Thyroid gland (tissue), 4 donors: ENCODE data around the gene TPBG. TPM values are rescaled to one million over a fixed set of nuclear protein-coding genes. Genes with fewer than 3 reads are reported as not detected.

Experiments
- DNase-seq, 2 donors: peaks; one replicate each; pipeline ENCODE4 v3.0.0-alpha.2; 2019
- H3K27ac ChIP-seq, 3 donors: fragments of 200-600 bp; sonication (generic); 1 replicate in 2 of 3; 2 replicates in 1 of 3; pipeline ENCODE4 v1.5.1; 2016 to 2019; ENCODE audit warnings: mild to moderate bottlenecking in 1 of 3, moderate library complexity in 1 of 3
- H3K27me3 ChIP-seq: fragments of 200-600 bp; sonication (generic); one replicate; pipeline ENCODE4 v1.5.1; 2019
- H3K36me3 ChIP-seq, 2 donors: fragments of 200-600 bp; sonication (generic); one replicate each; pipeline ENCODE4 v1.5.1; 2016 to 2019
- H3K4me1 ChIP-seq, 2 donors: fragments of 200-600 bp; sonication (generic); one replicate each; pipeline ENCODE4 v1.5.1; 2017 to 2019
- H3K4me3 ChIP-seq, 3 donors: fragments of 200-600 bp; sonication (generic); replicated peaks in 1 of 3; 1 replicate in 2 of 3; 2 replicates in 1 of 3; pipeline ENCODE4 v1.5.1; 2016; ENCODE audit warnings: mild to moderate bottlenecking in 1 of 3
- H3K9me3 ChIP-seq: fragments of 200-600 bp; sonication (generic); one replicate; pipeline ENCODE4 v1.5.1; 2017
- POLR2A ChIP-seq, 2 donors: fragments of 450-650 bp; IDR thresholded peaks; one replicate each; pipeline ENCODE4 v1.6.1; 2017; ENCODE audit warnings: antibody characterized with exemption in 2 of 2, mild to moderate bottlenecking in 2 of 2, moderate library complexity in 1 of 2
- WGBS, 2 donors: methylation state at CpG; one replicate each; pipeline ENCODE4 v1.1.5; 2017; 5-methylcytosine and 5-hydroxymethylcytosine counted together
- intact Hi-C: fragments of 100-400 bp; cut with DNase I; formaldehyde crosslinking; loops from one replicate; pipeline ENCODE4 v1.15.1; 2023
- total RNA-seq, 4 donors: library from RNA; depleted of rRNA; stranded (reverse); fragments of >200 nt; gene quantifications; one replicate each; pipeline ENCODE4 v1.2.3, GENCODE V29; 2016
- TF ChIP-seq, protein P1 (sequence below), 6 experiments: fragments of 200-600 bp in 3 of 6; fragments of 450-650 bp in 3 of 6; sonication (generic) in 3 of 6; IDR thresholded peaks; one replicate each; pipeline ENCODE4 v1.5.1; 2016 to 2019; ENCODE audit warnings: antibody characterized with exemption in 6 of 6, mild to moderate bottlenecking in 2 of 6, inconsistent platforms in 1 of 6, moderate library complexity in 1 of 6

TPBG gene
- total RNA-seq, 4 donors from 2014 or later, result 28.0 to 39.2 (median 32.6) TPM

DNA sequence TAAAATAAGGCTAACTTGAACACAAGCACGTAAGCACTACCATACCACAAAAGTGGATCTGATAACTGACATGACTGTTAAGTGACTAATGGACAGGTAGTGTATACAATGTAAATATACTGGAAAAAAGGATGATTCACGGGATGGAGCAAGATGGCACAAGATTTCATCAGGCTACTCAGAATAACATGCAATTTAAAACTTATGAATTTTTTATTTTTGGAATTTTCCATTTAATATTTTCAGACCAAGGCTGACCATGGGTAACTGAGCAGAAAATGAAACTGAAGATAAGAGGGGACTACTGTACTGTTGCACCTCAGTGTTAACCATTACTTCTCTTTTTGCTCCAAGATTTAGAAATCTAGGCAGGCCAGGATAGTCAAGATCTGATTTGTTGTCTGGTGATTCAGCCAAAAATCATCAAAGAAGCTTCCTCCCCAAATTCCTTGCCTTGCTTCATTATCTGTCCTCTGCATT, 45.4 kb downstream of the TPBG start:
- no peak for TF ChIP-seq POLR2A (IDR thresholded peaks at IDR 0.05)
- TF ChIP-seq, protein P1, sequence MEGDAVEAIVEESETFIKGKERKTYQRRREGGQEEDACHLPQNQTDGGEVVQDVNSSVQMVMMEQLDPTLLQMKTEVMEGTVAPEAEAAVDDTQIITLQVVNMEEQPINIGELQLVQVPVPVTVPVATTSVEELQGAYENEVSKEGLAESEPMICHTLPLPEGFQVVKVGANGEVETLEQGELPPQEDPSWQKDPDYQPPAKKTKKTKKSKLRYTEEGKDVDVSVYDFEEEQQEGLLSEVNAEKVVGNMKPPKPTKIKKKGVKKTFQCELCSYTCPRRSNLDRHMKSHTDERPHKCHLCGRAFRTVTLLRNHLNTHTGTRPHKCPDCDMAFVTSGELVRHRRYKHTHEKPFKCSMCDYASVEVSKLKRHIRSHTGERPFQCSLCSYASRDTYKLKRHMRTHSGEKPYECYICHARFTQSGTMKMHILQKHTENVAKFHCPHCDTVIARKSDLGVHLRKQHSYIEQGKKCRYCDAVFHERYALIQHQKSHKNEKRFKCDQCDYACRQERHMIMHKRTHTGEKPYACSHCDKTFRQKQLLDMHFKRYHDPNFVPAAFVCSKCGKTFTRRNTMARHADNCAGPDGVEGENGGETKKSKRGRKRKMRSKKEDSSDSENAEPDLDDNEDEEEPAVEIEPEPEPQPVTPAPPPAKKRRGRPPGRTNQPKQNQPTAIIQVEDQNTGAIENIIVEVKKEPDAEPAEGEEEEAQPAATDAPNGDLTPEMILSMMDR (IDR thresholded peaks at IDR 0.05), result no peak
- DNase-seq, result no peak
- no peak overlapping the region for H3K27ac ChIP-seq
- no peaks in the 10 kb centered on the region for H3K9me3 ChIP-seq
- WGBS, 2 donors, result 88 to 92% methylated on average over 2 of the region's 2 CpGs
- H3K4me3 ChIP-seq, result no peak overlapping the region
- H3K27me3 ChIP-seq, result no peaks in the 10 kb centered on the region
- H3K4me1 ChIP-seq, result no peaks in the 10 kb centered on the region
- H3K36me3 ChIP-seq, result no peaks in the 10 kb centered on the region
- intact Hi-C loops, result no loop called here

DNA sequence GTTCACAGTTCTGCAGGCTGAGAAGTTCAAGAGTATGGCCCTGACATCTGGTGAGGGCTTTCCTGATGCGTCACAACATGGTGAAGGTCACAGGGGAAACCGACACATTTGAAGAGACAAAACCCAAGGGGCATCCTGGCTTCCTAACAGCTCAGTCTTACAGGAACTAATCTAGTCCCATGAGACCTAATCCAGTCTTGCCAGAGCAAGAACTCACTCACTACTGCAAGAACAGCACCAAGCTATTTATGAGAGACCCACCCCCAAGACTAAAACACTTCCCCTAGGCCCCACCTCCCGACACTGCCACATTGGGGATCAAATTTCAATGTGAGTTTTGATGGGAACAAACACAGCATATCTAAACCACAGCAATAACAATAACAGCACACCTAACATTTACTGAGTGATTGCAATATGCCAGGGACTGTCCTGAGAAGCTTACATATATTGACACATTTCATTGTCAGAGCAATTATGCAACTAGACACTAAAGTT, 46.6 kb downstream of the TPBG start:
- H3K4me3 ChIP-seq, result no peak overlapping the region
- TF ChIP-seq POLR2A (IDR thresholded peaks at IDR 0.05), result no peak
- TF ChIP-seq, protein P1 (IDR thresholded peaks at IDR 0.05), result no peak
- WGBS, 2 donors, result 74% methylated on average over 3 of the region's 3 CpGs
- H3K4me1 ChIP-seq, result peaks cover under 1 to 3% of the 10 kb centered on the region in 2 donors
- H3K27me3 ChIP-seq, result no peaks in the 10 kb centered on the region
- intact Hi-C loops, result no loop called here
- no peaks in the 10 kb centered on the region for H3K36me3 ChIP-seq
- no peak for DNase-seq
- H3K27ac ChIP-seq, result no peak overlapping the region
- H3K9me3 ChIP-seq, result no peaks in the 10 kb centered on the region

DNA sequence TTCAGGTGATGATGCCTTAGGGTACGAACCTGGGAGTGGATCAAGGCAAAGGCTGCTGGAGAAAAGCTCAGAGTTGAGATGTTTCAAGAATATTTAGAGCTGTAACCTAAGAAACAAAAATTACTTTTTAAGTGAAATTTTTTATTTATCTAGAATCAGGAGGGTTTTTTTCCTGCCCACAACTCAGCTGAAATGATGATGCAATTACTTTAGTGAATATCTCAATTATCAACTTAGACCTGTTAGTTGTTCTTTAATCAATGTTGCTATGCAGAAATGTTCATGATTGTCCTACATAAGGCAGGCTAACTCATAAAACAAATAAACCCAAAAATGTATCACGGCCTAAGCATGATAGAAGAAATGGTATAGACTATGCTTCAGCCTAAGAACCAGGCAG, 50.3 kb downstream of the TPBG start:
- peaks cover 11 to 13% of the 10 kb centered on the region in 2 donors for H3K4me1 ChIP-seq
- no peaks in the 10 kb centered on the region for H3K27me3 ChIP-seq
- H3K4me3 ChIP-seq, result no peak overlapping the region
- TF ChIP-seq, protein P1 (IDR thresholded peaks at IDR 0.05), result no peak
- TF ChIP-seq POLR2A (IDR thresholded peaks at IDR 0.05), result no peak
- no peak for DNase-seq
- intact Hi-C loops, result no loop called here
- no peaks in the 10 kb centered on the region for H3K9me3 ChIP-seq
- no peaks in the 10 kb centered on the region for H3K36me3 ChIP-seq
- WGBS, 2 donors, result 93 to 97% methylated on average over 2 of the region's 2 CpGs
- H3K27ac ChIP-seq, result no peak overlapping the region

DNA sequence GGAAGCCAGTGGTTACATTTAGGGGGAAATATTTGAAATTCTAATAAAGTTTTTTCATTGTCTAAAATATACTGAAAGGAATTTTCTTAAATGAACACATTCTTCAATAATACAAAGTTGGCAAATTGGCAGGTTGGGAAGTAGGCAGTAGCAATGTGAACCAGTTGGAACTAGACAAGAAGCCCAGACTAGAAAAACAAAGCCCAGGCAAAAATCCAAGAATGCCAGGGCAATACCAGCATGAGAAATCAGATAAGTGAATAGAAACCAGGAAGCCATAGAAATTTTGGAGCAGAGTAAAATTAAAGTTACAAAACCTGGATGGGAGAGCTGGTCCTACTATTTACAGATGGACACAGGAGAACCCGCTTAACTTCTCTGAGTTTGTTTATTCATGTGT, 52.2 kb downstream of the TPBG start:
- Histone ChIP-seq H3K27me3 (no peaks in the 10 kb centered on the region), H3K27ac (peak overlapping the region; percentile 33 to 62 (median 61)), H3K4me1 (peaks cover 11 to 13% of the 10 kb centered on the region in 2 donors), H3K4me3 (no peak overlapping the region), H3K36me3 (no peaks in the 10 kb centered on the region), H3K9me3 (no peaks in the 10 kb centered on the region)
- WGBS, 2 donors, result 60 to 72% methylated on average over 1 of the region's 1 CpG
- peak; percentile 63 to 72 for DNase-seq
- TF ChIP-seq POLR2A (IDR thresholded peaks at IDR 0.05), result no peak
- TF ChIP-seq, protein P1 (IDR thresholded peaks at IDR 0.05), result no peak
- intact Hi-C loops, result no loop called here

DNA sequence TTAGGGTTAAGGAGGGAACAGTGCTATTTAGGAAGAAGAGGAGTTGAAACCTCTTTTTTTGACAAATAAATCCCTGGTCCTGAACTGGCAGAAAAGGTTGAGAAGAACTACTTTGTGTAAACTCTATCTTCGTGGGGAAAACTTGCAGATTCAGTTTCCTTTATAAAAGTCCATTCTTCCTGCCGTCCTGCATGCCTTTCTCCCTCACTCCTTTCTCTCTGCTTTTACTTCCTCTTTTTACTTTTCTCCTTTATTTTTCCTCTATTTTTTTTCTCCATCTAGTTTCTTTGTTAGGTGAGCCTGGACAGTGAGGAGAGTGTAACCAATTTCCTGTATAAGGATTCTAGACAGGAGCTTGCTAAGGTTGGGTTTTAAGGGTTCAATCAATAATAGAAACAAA, 52.7 kb downstream of the TPBG start:
- Histone ChIP-seq H3K4me3 (no peak overlapping the region), H3K4me1 (peaks cover 11 to 13% of the 10 kb centered on the region in 2 donors), H3K36me3 (no peaks in the 10 kb centered on the region), H3K9me3 (no peaks in the 10 kb centered on the region), H3K27me3 (no peaks in the 10 kb centered on the region), H3K27ac (peak overlapping the region; percentile 12 to 61 (median 20))
- no peak for DNase-seq
- WGBS, 2 donors, result 59 to 61% methylated on average over 2 of the region's 2 CpGs
- intact Hi-C loops, result no loop called here
- TF ChIP-seq, protein P1 (IDR thresholded peaks at IDR 0.05), result no peak
- TF ChIP-seq POLR2A (IDR thresholded peaks at IDR 0.05), result no peak

Other genes starting within 250 kb of the TPBG start
- gene IBTK, start 116.1 kb upstream of the TPBG start, total RNA-seq, result 10 to 100 TPM; 28.4 to 46.1 (median 38.3) TPM